Tibial nerve (tissue), 4 donors: Measurements from ENCODE around the gene MPEG1.
A peak's percentile ranks its signal among the peaks of the same experiment; 100 is the strongest.

Experiments
- EP300 ChIP-seq, 2 donors: sonication (generic); formaldehyde crosslinking; IDR thresholded peaks; one replicate each; pipeline ENCODE4 v1.6.1; 2017; ENCODE audit warnings: antibody characterized with exemption in 2 of 2, mild to moderate bottlenecking in 1 of 2
- POLR2A ChIP-seq, 2 donors: fragments of 450-650 bp; IDR thresholded peaks; one replicate each; pipeline ENCODE4 v1.6.1; 2017; ENCODE audit warnings: antibody characterized with exemption in 2 of 2, mild to moderate bottlenecking in 2 of 2, moderate library complexity in 2 of 2
- TF ChIP-seq, protein P1 (sequence below), 5 experiments: fragments of 200-600 bp in 3 of 5; fragments of 450-650 bp in 2 of 5; sonication (generic) in 3 of 5; IDR thresholded peaks; one replicate each; pipeline ENCODE4 v1.5.1; 2016 to 2019; ENCODE audit warnings: antibody characterized with exemption in 5 of 5, mild to moderate bottlenecking in 3 of 5, moderate library complexity in 2 of 5

DNA sequence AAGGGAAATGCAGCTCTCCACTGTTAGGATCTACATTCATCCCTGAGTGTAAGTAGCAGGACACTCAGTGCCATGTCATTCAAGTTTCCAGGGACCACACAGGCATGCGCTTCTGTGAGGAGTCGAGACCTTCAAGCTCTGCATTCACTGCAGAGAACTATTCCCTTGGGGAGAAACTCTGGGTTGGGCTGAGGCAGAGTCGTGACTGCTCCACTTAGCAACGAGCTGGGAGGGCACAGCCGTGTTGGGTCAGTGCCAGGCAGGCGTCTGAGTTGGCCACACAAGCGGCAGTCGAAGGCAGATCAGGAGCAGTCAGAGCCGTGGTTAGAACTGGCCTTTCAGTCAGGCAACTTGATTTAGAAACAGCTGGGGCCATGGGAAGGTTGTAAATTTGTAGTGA is 14.7 kb downstream of the MPEG1 start:
- TF ChIP-seq, protein P1, sequence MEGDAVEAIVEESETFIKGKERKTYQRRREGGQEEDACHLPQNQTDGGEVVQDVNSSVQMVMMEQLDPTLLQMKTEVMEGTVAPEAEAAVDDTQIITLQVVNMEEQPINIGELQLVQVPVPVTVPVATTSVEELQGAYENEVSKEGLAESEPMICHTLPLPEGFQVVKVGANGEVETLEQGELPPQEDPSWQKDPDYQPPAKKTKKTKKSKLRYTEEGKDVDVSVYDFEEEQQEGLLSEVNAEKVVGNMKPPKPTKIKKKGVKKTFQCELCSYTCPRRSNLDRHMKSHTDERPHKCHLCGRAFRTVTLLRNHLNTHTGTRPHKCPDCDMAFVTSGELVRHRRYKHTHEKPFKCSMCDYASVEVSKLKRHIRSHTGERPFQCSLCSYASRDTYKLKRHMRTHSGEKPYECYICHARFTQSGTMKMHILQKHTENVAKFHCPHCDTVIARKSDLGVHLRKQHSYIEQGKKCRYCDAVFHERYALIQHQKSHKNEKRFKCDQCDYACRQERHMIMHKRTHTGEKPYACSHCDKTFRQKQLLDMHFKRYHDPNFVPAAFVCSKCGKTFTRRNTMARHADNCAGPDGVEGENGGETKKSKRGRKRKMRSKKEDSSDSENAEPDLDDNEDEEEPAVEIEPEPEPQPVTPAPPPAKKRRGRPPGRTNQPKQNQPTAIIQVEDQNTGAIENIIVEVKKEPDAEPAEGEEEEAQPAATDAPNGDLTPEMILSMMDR (IDR thresholded peaks at IDR 0.05): no peak
- TF ChIP-seq EP300 (IDR thresholded peaks at IDR 0.05): peak in 1 of 2 donors; percentile 28
- no peak for TF ChIP-seq POLR2A (IDR thresholded peaks at IDR 0.05)
